DOHH2 (cell line): ENCODE measurements around the gene GPR183.
A peak's percentile ranks its signal among the peaks of the same experiment; 100 is the strongest.

ENCODE experiments used
- H3F3A ChIP-seq: fragments of 200-600 bp; sonication (generic), shearing (Covaris generic); 2 replicates; pipeline ENCODE4 v1.6.0; 2016; ENCODE audit warnings: antibody characterized with exemption, mild to moderate bottlenecking; ENCODE audit not compliant: control insufficient read depth, insufficient read depth
- H3K27ac ChIP-seq: fragments of 200-600 bp; sonication (generic); 2 replicates; pipeline ENCODE4 v1.5.1; 2014; ENCODE audit warnings: low read depth, mild to moderate bottlenecking, low read length, moderate library complexity
- H3K27me3 ChIP-seq: fragments of 200-600 bp; sonication (generic); 2 replicates; pipeline ENCODE4 v1.6.1; 2014; ENCODE audit warnings: mild to moderate bottlenecking, low read length, mixed read lengths; ENCODE audit not compliant: control insufficient read depth
- H3K36me3 ChIP-seq: fragments of 200-600 bp; sonication (generic); 2 replicates; pipeline ENCODE4 v1.6.1; 2014; ENCODE audit warnings: mild to moderate bottlenecking, low read length, moderate library complexity, mixed read lengths; ENCODE audit not compliant: control insufficient read depth
- H3K4me1 ChIP-seq: fragments of 200-600 bp; sonication (generic); 2 replicates; pipeline ENCODE4 v1.6.1; 2014; ENCODE audit warnings: mild to moderate bottlenecking, low read length, mixed read lengths; ENCODE audit not compliant: control insufficient read depth
- H3K4me2 ChIP-seq: fragments of 200-600 bp; sonication (generic); 2 replicates; pipeline ENCODE4 v1.6.0; 2014; ENCODE audit warnings: mild to moderate bottlenecking, low read length, moderate library complexity
- H3K4me3 ChIP-seq: fragments of 200-600 bp; sonication (generic); 2 replicates; pipeline ENCODE4 v1.5.1; 2014; ENCODE audit warnings: mild to moderate bottlenecking, low read length, mixed read lengths
- H3K79me2 ChIP-seq: fragments of 200-600 bp; sonication (generic); 2 replicates; pipeline ENCODE4 v1.6.1; 2014; ENCODE audit warnings: mild to moderate bottlenecking, low read length, mixed read lengths; ENCODE audit not compliant: control insufficient read depth
- H3K9me2 ChIP-seq: fragments of 200-600 bp; sonication (generic); replicated peaks from 2 replicates; pipeline ENCODE4 v1.6.1; 2014; ENCODE audit warnings: mild to moderate bottlenecking, low read length, mixed read lengths; ENCODE audit not compliant: control insufficient read depth
- H3K9me3 ChIP-seq: fragments of 200-600 bp; sonication (generic); 2 replicates; pipeline ENCODE4 v1.6.1; 2014; ENCODE audit warnings: antibody characterized with exemption, low read length, mixed read lengths; ENCODE audit not compliant: control insufficient read depth, insufficient read depth
- H4K20me1 ChIP-seq: fragments of 200-600 bp; sonication (generic); 2 replicates; pipeline ENCODE4 v1.6.0; 2014; ENCODE audit warnings: low read depth, mild to moderate bottlenecking, antibody characterized with exemption, low read length, moderate library complexity; ENCODE audit not compliant: control insufficient read depth, insufficient read depth
- CTCF ChIP-seq: fragments of 200-600 bp; sonication (generic); IDR thresholded peaks from one replicate; pipeline ENCODE4 v1.5.1; 2014; ENCODE audit warnings: antibody characterized with exemption, mild to moderate bottlenecking, low read depth, low read length; ENCODE audit not compliant: poor library complexity, severe bottlenecking
- EZH2phosphoT487 ChIP-seq: fragments of 200-600 bp; sonication (generic); IDR thresholded peaks from 2 replicates; pipeline ENCODE4 v1.6.1; 2017; ENCODE audit warnings: borderline replicate concordance, mild to moderate bottlenecking, antibody characterized with exemption, low read length, moderate library complexity, mixed read lengths

Gene GPR183

GRCh38 chr13:99321709-99322108 lies 14.5 kb upstream of the GPR183 start:
- no peaks in the 10 kb centered on the region for H3K27me3 ChIP-seq
- no peak overlapping the region for H3K4me3 ChIP-seq
- H3K79me2 ChIP-seq: no peaks in the 10 kb centered on the region
- H3K4me2 ChIP-seq: no peak overlapping the region
- peaks cover 3% of the 10 kb centered on the region; the same call in 1 of the 2 replicates for H3F3A ChIP-seq
- H3K4me1 ChIP-seq: peaks cover 34% of the 10 kb centered on the region
- no peaks in the 10 kb centered on the region; the same call in 1 of the 2 replicates for H4K20me1 ChIP-seq
- H3K9me2 ChIP-seq: no peaks in the 10 kb centered on the region
- no peak for TF ChIP-seq EZH2phosphoT487
- peaks cover 22% of the 10 kb centered on the region for H3K36me3 ChIP-seq
- no peak overlapping the region for H3K27ac ChIP-seq
- H3K9me3 ChIP-seq: no peaks in the 10 kb centered on the region

- peaks cover 3% of the 10 kb centered on the region; the same call in 1 of the 2 replicates for H3F3A ChIP-seq
- no peaks in the 10 kb centered on the region for H3K27me3 ChIP-seq
- H3K27ac ChIP-seq: no peak overlapping the region
- H3K36me3 ChIP-seq: peaks cover 18% of the 10 kb centered on the region
- peaks cover 27% of the 10 kb centered on the region for H3K4me1 ChIP-seq
- no peaks in the 10 kb centered on the region; the same call in 1 of the 2 replicates for H4K20me1 ChIP-seq
- peak overlapping the region; percentile 38 for H3K4me2 ChIP-seq
- no peaks in the 10 kb centered on the region for H3K9me2 ChIP-seq
- no peak overlapping the region for H3K4me3 ChIP-seq
- no peaks in the 10 kb centered on the region for H3K79me2 ChIP-seq
- H3K9me3 ChIP-seq: no peaks in the 10 kb centered on the region
- TF ChIP-seq CTCF (no peak), EZH2phosphoT487 (no peak)
Observed at GRCh38 chr13:99320693-99321481, 13.7 kb upstream of the GPR183 start.

- Histone ChIP-seq H3K27me3 (no peaks in the 10 kb centered on the region), H3K4me3 (no peak overlapping the region), H3K4me1 (peaks cover 19% of the 10 kb centered on the region), H3K79me2 (no peaks in the 10 kb centered on the region), H3K9me2 (no peaks in the 10 kb centered on the region), H3F3A (peaks cover 3% of the 10 kb centered on the region; the same call in 1 of the 2 replicates), H4K20me1 (peaks cover 2% of the 10 kb centered on the region; the same call in 1 of the 2 replicates), H3K4me2 (no peak overlapping the region), H3K9me3 (no peaks in the 10 kb centered on the region), H3K27ac (no peak overlapping the region), H3K36me3 (peaks cover 6% of the 10 kb centered on the region)
- TF ChIP-seq CTCF (no peak), EZH2phosphoT487 (no peak)
Observed at GRCh38 chr13:99316657-99317256, 9.6 kb upstream of the GPR183 start.

GRCh38 chr13:99316224-99316623 lies 9.0 kb upstream of the GPR183 start:
- Histone ChIP-seq H3K36me3 (peaks cover 6% of the 10 kb centered on the region), H3F3A (peaks cover 3% of the 10 kb centered on the region; the same call in 1 of the 2 replicates), H3K79me2 (no peaks in the 10 kb centered on the region), H3K4me2 (no peak overlapping the region), H3K4me3 (no peak overlapping the region), H4K20me1 (peaks cover 4% of the 10 kb centered on the region; the same call in 1 of the 2 replicates), H3K9me2 (no peaks in the 10 kb centered on the region), H3K4me1 (peaks cover 19% of the 10 kb centered on the region), H3K27ac (no peak overlapping the region), H3K27me3 (no peaks in the 10 kb centered on the region), H3K9me3 (no peaks in the 10 kb centered on the region)
- TF ChIP-seq EZH2phosphoT487 (no peak), CTCF (no peak)
